Measurements from ENCODE around the gene SUGCT.

The SUGCT gene

GRCh38 chr7:40694026-40694809 is 559.4 kb downstream of the SUGCT start:
- no peak for DNase-seq (ENCODE audit: low read depth)

- no peak for DNase-seq (ENCODE audit: low read depth)
These were observed 560.2 kb downstream of the SUGCT start for GRCh38 chr7:40694991-40695390.

GRCh38 chr7:40697653-40698052 is 562.8 kb downstream of the SUGCT start:
- no peak for DNase-seq (ENCODE audit: low read depth)

GRCh38 chr7:40698214-40698920 is 563.6 kb downstream of the SUGCT start:
- no peak for DNase-seq (ENCODE audit: low read depth)

GRCh38 chr7:40698921-40699260 is 564.1 kb downstream of the SUGCT start:
- no peak for DNase-seq (ENCODE audit: low read depth)

GRCh38 chr7:40700653-40701421 is 566.0 kb downstream of the SUGCT start:
- no peak for DNase-seq (ENCODE audit: low read depth)

GRCh38 chr7:40701836-40702551 is 567.2 kb downstream of the SUGCT start:
- DNase-seq (ENCODE audit: low read depth): no peak

- no peak for DNase-seq (ENCODE audit: low read depth)
These were observed 569.4 kb downstream of the SUGCT start for GRCh38 chr7:40704172-40704571.

GRCh38 chr7:40706829-40707228 is 572.0 kb downstream of the SUGCT start:
- DNase-seq (ENCODE audit: low read depth): no peak

- DNase-seq (ENCODE audit: low read depth): no peak
These were observed 574.5 kb downstream of the SUGCT start for GRCh38 chr7:40709062-40709964.

- DNase-seq (ENCODE audit: low read depth): no peak
These were observed 576.9 kb downstream of the SUGCT start for GRCh38 chr7:40711706-40712105.

- no peak for DNase-seq (ENCODE audit: low read depth)
These were observed 579.7 kb downstream of the SUGCT start for GRCh38 chr7:40714363-40715052.

GRCh38 chr7:40715053-40715430 is 580.2 kb downstream of the SUGCT start:
- DNase-seq (ENCODE audit: low read depth): no peak

- no peak for DNase-seq (ENCODE audit: low read depth)
These were observed 581.2 kb downstream of the SUGCT start for GRCh38 chr7:40716052-40716451.

GRCh38 chr7:40717242-40717641 is 582.4 kb downstream of the SUGCT start:
- no peak for DNase-seq (ENCODE audit: low read depth)

GRCh38 chr7:40720416-40720815 is 585.6 kb downstream of the SUGCT start:
- DNase-seq (ENCODE audit: low read depth): no peak

- DNase-seq (ENCODE audit: low read depth): no peak
These were observed 586.6 kb downstream of the SUGCT start for GRCh38 chr7:40721342-40721949.

- DNase-seq (ENCODE audit: low read depth): no peak
These were observed 587.4 kb downstream of the SUGCT start for GRCh38 chr7:40722242-40722641.

- DNase-seq (ENCODE audit: low read depth): no peak
These were observed 589.0 kb downstream of the SUGCT start for GRCh38 chr7:40723829-40724228.

GRCh38 chr7:40726559-40726958 is 591.8 kb downstream of the SUGCT start:
- no peak for DNase-seq (ENCODE audit: low read depth)
